Activated T-helper 1 cell treated with anti-CD3 and anti-CD28 coated beads, Interleukin-2, amount 50 U/mL, for 16 hours (primary cell): Measurements from ENCODE around the gene CITED1.
"Not testable (repeated sequence)": the region's sequence is repeated elsewhere in the genome, so short reads cannot be mapped to it uniquely, and the experiment has no call there.

Experiments used
- DNase-seq, 2 donors: peaks; one replicate each; pipeline ENCODE4 v3.0.0-alpha.2; 2020; ENCODE audit warnings: low read depth in 1 of 2, low spot score in 1 of 2

CITED1 gene, protein sequence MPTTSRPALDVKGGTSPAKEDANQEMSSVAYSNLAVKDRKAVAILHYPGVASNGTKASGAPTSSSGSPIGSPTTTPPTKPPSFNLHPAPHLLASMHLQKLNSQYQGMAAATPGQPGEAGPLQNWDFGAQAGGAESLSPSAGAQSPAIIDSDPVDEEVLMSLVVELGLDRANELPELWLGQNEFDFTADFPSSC

DNA sequence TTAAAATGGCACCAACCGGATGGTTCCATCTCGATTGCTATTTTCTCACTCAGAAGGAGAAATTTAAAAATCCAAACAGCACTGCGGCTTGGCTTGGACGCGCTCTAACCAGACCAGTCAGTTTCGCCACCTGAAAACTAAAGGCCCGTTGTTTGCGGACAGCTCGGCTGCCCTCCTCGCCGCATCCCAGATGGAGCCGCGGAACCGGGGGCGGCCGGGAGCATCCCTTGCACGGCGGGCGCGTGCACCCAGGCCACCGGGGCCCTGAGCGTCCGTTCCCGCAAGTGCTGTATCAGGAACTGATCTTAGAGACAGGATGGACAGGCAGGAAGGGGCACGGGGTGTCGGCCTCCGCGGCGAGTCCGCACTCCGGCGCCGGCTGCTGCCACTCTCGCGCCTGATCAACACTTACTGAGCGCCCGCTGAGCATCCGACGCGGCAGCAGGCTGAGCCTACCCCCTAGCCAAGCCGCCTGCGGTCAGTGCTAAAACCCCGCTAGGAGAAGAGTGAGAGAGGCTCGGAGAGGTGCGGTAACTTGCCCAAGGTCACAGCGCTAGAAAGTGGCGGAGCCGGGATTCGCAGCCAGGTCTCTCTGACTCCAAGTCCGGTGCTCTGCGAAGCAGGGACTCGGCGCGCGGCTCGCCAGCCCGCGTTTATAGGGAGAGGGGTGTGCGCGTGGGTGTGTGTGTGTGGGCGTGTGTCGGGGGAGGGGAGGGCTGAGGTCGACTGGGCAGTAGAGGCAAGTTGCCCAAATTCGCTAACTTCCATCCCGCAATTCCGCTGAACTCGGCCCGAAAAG lies at the start of gene CITED1:
TSS of gene CITED1 (minus strand) at position 629 of the 799 bp plus-strand sequence. CDS start 3,045 bp downstream, outside the sequence.
- DNase-seq, result no peak

DNA sequence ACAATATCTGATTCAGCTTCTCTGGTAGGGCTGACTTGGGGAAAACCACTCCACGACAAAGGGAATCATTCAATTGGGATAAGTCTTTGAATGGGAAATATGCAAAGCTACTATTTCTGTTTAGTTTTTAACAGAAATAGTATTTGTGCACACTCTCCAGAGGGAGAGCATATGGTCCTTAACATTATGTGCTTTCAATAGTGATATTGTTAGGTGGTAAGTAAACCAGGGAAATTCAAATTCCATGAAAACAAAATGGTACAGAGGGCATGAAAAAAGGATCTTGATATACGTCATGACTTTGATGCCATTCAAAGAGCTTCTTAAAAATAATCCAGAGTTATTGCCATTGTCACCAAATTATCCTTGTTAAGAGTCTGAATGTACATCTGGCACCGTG lies 47.1 kb upstream of the CITED1 start:
- no peak for DNase-seq

DNA sequence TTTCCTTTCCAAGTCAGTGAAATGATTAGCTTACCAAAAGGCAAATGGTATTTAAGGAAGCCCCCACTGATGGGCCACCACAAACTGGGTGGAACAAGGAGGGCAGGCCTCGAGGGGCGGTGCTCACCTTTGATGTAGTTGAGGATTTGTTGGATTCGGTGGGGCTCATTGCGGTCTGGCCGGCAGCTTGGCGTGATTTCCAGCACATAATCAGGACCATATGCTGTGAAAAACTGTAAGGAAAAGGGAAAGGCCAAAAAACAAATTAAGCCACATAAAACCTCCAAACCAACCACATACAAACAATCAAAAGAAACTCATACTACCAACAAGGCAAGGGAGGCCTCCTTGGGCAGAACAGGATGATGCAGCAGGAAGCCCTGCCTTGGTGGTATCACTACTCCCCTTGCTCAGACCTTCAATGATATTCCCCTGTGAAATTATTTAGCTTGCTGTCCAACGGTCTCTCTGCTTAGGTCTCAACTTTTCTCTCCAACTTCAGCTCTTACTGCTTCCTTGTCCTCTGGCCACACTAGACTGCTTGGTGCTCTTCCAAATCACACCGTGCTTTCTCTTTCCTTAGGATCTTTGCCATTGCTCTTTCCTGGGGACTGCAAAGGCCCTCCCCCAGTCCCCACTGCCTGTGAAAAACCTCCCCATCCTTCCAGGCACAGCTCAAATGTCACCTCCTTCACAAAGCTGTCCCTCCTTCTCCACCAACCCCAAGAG lies 46.1 kb upstream of the CITED1 start:
- DNase-seq, result no peak

DNA sequence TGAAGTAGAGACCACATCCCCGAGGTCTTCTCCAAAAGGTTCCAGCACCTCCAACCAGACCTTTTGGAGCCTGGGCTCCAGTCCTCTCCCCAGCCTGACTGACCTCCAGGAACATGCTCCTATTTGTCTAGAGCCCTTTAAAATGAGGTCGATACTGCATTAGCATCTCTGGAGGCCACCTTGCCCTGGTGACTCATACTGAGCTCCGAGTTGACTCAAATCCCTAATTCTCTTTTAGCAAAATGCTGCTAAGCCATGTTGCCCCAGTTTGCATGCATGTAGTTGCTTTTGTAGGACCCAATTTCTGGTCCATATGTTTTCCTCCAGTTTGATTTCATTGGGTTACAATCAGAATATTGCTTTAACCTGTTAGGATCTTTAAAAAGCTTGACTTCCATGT lies 43.5 kb upstream of the CITED1 start:
- no peak for DNase-seq

DNA sequence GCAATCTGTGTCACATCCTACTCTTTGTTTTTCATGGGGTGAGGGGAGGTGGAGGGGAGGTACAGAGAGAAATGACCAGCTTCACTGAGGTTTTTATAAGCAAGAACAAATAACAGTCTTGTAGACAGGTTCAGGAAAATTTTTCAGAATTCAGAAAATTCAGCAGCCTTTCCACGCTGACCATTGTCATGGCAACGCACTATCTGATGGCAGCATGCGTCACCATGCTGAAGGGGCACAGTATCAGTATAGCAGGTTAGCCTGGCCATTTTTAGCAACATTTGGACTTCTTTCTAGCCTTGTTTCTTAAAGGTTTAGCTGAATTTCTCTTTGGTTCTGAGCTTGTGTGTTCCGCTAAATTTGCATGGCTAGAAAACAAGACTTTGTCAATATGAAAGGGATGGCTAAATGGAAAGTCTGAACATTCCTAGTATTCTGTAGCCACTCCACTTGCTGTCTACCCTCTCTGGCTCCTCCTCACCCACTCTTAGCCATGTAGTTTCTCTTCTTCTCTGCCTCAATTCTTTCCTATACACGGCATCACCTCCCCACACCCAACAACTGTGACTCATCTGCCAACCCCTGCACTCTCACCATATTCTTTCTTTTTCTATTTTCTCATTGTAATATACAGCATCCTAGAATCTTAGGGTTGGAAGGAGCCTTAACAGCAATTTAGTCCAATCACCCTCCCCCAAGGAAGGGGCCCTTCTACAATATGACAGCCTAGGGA lies 42.7 kb upstream of the CITED1 start:
- DNase-seq, result no peak

DNA sequence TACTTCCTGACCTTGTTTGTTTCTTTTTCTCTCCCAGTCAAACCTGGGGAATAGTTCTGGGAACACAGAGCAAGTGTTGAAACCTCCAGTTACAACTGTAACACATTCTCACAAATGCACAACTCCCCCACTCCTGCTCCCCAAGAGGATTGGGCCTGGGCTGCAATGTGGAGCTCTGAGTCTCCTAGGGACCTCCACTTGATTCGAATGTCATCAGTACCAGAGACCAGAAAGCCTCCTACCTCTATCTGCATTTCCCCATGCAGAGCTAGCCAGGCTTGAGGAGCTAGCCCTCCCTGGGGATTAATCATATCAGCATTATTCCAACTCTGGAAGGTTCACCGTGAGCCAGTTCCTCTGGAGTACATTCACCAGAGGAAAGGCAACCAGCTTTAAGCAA lies 41.7 kb upstream of the CITED1 start:
- no peak for DNase-seq

DNA sequence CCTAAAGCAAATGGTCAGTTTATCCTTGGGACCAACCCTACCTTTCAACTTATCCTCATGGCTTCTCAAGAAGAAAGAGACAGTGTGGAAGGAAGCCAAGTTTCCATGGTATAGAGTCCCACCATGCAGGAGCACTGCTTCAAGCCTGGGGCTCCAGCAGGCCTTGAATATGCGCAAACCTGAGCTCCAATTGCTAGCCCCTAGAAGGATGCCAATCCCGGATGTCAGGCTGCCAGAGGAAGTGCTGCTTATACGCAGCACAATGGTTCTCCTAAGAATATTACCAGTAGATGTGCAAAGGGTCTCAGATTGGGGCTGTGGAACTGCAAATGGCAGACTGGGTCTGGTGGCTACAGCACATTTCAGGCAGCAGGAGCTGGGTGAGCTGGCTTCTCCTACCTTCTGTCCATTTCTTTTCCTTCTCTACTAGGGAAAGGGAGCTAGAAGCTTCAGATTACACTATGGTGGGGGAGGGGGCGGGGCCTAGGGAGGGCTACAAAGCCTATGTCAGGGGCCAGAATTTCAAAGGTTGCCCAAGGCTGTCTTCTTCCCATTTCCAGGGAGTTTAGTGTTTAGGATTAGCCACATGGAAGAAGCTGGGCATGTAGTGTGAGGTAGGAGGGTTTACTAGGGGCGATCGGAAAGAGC lies 40.7 kb upstream of the CITED1 start:
- no peak for DNase-seq

DNA sequence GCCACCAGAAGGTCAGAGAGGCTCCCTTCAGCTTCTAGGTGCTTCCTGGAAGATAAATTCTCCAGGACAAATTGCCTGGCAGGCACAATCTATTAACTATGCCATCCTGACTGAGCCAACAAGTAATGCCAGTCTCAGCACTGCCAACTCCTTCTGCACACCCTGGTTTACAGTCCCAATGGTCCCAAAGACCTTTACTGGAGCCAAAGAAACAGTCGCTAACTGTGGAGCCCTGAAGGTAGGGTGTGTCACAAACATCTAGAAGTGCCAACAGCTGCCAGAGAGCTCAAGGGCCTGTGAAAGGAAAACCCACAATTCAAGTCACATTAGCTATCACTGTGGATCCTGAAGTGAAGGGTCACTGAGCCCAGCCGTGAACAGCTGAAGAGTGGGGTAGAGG lies 34.9 kb upstream of the CITED1 start:
- DNase-seq, result no peak

DNA sequence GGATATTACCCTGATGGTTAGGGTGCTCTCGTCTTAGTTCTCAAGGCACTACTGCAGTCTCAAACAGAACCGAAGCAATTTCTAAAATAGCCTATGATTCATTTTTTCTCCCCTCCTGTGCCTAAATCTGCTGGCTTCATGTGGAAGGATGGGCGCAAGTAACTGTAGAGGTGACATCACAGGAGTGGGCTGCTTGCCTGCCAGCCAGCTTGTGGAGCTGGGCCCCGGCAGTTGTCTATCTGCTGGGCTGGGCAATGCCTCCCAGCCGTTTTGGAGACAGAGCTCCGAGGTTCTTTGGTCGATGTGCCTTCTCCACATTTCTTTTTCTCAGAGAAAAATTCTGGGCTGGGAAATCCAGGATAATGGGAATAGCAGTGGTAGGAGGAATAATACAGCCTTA lies 34.3 kb upstream of the CITED1 start:
- no peak for DNase-seq

DNA sequence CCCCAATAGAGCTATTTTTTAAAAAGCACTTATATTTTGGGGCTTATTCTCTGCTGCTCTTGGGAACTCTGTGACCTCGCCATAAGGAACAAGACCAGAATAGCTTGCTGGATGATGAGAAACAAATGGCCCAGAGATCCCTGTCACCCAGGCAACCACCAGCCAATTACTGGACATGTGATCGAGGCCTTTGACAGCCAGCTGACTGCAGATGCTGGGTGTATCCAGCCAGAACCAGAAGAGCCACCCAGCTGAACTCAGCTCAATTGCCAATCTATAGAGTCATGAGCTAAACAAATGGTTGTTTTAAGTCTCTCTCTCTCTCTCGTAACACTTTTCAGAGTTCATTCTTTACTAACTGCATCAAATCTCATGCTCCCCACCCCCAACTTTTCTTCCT lies 24.4 kb upstream of the CITED1 start:
- DNase-seq, result no peak

DNA sequence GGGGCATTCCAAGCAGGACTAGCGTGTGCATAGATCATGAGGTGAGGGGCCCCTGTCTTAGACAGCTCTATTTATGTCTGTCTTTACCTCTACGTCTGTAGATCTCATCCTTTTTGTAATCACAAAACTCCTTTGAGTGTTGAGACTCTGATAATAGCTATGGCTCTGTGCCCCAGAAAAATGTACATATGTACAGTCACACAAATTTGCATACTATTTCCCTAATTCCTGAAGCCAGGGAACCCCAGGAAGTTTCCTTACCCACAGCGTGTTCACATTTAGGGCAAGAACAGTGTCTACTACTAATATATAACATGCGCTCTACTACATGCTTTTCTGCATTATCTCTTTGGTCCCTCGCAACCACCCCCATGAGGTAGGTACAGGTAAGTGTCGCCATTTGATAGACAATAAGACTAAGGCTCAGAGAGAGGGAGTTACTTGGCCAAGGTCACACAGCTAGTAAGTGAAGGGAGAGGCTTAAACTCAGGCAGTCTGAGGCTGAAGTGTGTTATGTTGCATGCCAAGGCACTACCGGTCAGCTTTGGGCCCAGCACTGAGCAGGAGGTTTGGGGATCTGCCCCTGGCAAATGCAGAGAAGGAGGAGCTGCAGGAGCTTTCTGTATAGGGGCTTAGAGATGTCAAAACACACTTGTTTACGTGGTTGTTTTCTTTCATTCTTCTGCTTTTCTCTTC lies 21.0 kb upstream of the CITED1 start:
- no peak for DNase-seq

DNA sequence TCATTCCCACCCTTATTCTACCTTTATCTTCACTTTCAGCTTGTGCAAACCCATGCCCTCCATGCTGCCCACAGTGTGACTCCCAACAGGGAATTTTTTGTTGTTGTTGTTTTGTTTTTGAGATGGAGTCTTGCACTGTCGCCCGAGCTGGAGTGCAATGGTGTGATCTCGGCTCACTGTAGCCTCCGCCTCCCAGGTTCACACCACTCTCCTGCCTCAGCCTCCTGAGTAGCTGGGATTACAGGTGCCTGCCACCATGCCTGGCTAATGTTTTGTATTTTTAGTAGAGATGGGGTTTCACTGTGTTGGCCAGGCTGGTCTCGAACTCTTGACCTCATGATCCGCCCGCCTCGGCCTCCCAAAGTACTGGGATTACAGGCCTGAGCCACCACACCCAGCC lies 13.9 kb upstream of the CITED1 start:
- not testable (repeated sequence) for DNase-seq

DNA sequence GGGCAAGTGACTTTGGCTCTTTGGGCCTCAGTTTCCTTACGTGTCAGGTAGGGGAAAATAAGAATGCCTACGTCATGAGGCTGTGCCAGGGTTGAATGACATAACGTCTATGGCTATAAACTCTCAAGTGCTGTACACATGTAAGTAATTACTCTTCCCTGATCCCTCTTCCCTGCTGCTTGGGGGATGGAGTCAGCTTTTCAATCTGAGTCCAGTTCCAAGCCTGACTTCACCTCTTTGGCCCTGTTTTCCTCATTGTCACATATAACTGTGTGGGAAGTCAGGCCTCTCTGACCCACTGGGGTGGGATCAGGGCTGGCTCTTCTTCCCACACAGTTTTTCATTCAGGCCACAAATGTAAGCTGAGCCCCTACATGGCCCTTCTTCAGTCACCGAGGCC lies 11.4 kb upstream of the CITED1 start:
- no peak for DNase-seq

DNA sequence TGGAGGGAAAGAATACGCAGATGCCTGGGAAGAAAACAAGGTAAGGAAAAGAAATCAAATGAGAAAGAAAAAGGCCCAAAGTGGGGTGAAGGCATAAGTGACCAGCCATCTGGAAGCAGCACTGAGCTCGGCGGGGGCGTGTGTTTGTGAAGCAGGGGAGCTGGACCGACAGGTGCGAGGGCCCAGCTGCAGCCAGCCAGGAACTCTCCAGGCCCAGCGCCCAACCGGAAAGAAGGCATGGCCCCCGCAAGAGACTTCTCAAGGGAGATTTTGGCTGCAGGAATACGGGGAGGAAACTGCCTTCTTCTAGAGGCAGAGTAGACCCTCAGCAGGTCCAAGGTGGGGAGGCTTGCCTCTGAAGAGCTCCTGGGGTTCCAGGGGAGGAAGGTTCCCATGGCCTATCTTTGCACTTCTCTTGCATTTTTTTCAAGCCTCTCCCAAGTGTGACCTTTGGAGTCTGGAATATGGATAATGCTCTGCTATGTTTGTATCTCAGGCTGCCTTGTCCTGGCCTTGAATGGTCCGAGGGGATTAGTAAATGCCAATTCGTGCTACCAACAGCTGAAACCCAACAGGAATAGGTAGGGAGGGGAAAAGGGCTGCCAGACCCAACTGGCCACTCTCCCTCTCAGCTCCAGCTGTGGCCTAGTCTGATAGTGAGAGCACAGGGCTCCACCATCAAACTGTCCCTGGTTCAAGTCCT lies 10.8 kb upstream of the CITED1 start:
- DNase-seq, result no peak

DNA sequence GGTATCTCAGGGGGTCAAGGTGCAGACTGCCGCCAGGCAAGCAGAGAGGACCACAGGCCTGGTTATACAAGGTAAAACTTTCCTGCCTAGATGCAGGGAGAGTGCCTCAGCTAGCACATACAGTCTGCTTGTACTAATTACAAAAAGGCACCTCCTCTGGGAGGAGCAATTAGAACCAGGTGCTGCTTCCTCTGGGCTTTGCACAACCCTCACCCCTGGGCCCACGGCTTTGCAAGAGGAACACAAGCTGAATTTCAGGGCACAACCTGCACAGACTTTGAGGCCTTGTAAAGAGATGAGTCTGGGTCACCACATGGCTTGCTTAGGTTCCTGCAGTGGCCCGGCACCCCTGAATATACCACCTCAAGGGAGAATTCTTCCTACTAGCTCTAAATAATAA lies 9.2 kb upstream of the CITED1 start:
- no peak for DNase-seq

DNA sequence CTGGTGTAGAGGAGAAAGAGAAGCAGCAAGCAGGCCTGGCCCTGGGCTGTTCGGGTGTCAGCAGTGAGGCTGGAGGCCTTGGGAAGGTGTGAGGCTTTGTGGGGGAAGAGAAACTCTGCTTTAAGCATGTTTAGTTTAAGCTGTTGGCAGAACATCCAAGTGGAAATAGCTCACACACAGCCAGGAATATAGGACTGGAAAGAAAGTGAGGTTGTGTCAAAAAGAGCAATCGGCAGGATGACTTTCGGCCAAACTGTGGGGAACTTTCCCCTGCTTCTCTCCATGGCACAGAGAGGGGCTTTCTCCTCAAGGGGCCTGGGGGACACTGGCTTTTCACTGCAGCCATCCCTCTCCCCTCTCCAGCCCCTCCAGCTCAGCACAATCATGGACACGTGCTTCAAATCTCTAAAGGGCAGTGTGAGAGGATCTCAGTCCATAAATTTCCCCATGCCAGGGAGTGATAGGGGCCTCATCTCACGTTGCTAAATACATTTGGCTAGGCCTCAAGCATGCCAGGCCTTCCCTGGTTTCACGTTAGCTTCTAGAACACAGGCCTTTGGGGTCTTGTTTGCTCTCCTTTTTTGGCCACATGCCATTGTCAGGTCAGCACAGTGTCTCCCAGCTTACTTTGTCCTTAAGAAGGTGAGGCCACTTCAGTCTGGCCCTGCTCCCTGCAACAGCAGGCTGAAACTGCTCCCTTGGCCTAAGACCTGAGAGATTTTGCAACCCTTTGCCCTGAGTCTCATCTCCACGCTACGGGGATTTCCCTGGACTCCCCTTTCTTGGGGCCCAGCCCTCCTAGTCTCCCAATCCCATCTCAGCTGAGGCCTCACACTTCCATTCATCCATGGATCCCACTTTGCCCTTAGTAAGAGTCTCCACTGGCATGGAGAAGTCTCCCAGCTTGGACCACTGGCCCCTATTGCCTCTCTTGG lies 8.3 kb upstream of the CITED1 start:
- no peak for DNase-seq

DNA sequence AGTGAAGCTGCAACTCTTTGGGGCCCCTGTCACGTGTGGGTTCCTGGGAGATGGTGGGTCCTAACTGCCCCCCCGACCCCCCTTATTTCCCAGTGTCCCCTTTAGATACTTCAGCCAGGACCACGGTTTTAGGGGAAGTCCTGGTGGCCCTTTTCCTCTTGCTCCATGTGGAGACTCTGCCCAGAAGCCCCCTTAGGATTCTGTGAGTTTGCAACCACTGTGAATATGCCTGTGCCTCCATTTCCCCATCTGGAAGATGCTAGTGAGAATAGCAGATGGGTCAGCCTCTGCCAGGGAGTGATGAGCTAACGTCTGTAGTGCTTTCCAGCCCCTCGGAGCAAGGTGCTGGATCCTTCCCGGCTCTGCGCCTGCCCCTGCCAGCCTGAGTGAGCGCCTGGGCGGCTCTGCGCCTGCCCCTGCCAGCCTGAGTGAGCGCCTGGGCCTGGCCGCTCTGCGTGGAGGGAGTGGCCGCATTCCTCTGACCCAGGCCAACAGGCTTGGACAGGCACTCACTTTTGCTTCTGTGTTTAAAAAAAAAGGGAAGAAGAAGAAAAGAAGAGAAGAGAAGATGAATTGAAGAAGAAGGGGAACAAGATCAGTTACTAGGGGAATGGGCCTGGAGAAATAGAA lies 6.7 kb upstream of the CITED1 start:
- DNase-seq, result no peak
